Measurements from ENCODE around the gene COL4A6.

GRCh38 chrX:108399418-108400165, 38.6 kb downstream of the COL4A6 start:
- no peak for TF ChIP-seq CTCF (IDR thresholded peaks at IDR 0.05; ENCODE audit: low read length)
- TF ChIP-seq EZH2 (optimal IDR thresholded peaks at IDR 0.05; ENCODE audit: low read depth, low read length): no peak
